CD1c-positive myeloid dendritic cell (primary cell): Measurements from ENCODE around the gene SCAI.
"Not testable (repeated sequence)": the region's sequence is repeated elsewhere in the genome, so short reads cannot be mapped to it uniquely, and the experiment has no call there.

Experiments
- DNase-seq: peaks from one replicate; pipeline ENCODE4 v3.0.0-alpha.2; 2016; ENCODE audit errors: extremely low spot score

SCAI gene

DNA sequence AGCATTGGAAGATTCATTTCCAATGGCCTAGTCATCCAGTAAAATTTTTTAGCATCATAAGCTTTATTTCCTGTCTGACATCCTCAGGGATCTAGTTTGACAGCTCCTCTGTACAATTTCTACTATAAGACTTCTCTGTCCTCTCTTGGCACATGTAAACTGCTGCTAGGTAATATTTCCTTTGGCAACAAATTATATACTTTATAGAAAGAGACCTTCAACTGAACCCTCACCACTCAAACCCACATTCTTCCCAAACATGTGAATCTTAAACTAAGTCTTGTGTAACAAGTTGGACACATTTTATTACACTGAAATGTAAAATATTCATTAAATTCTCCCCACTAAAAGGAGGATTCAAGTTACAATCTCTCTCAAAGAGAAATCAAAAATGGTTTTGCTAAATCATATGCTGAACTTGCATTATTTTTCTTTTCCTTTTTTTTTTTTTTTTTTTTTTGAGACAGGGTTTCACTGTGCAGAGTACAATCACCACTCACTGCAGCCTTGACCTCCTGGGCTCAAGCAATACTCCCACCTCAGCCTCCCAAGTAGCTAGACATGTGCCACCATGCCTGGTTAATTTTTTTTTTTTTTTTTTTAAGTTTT lies 36.9 kb downstream of the SCAI start:
- DNase-seq = no peak

DNA sequence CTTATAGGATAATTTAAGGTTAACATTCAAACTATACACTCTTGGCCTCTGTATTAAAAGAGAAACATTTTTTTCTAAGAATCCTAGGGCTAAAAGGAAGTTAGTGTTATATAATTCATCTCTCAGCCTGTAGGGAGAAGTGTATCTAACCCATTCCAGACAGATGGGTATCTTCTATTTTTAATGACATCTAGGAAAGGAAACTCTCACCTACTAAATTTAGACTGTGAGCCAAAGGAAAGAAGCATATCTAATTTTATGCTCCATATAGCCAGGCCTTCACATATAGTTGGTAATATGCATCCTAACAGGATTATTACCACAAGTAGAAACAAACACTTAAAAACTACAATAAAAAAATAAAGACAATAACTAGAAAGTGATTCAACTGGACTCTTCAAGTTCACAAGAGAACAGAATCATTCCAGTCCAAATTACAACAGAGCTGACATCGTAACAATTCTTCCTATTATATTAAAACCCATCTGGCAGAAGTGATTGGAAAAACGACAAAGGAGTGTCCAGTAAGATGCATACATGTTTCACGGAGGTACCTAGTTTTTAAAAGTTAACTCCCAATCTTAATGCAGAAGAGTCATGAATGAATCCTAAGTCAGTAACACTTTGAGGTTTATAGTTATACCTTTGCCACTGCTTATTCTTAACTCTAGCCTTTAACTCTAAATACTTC lies 39.4 kb downstream of the SCAI start:
- DNase-seq = no peak

DNA sequence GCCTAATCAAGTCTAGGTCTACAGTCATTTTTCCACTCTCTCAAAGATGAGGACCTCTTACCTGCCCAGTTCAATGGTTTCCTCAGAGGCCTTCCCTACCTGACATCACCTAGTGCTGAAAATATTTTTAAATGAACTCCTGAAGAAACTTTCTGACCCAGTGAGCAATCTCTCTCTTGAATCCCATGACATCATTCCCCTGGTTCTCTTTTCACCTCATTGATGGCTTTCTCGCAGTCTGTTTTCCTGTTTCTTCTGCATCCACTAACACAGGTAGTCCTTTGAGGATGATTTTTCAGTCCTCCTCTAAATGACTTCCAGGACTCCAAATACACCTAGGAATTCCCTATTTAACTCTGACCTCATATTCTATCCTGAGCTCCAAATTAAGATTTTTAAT lies 40.3 kb downstream of the SCAI start:
- DNase-seq = no peak

DNA sequence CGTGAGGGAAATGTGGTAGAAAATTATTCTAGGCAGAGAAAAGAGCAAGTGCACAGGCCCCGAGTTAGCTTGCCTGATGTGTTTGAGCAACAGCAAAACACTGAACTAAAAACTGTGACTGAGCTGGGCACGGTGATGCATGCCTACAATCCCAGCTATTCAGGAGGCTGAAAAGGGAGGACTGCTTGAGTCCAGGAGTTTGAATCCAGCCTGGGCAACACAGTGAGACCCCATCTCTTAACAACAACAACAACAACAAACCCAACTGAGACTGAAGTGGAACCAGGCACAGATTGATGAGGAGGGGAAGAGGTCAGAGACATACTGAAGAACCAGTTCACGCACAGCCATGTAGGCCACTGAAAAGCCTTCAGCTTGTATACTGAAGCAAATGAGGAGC lies 42.5 kb downstream of the SCAI start:
- no peak for DNase-seq

DNA sequence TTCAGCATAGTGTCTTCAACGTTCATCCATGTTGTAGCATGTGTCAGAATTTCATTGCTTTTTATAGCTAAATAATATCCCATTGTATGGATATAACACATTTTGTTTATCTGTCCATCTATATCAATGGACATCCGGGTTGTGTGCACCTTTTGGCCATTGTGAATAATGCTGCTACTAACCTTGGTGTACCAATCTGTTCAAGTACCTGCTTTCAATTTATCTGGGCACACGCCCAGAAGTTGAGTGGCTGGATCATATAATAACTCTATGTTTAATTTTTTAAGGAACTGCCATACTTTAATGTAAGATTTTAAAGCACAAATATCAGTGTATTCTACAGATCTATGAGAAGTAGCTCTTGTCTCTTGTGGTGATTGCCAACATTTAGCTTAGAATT lies 43.5 kb downstream of the SCAI start:
- no peak for DNase-seq

DNA sequence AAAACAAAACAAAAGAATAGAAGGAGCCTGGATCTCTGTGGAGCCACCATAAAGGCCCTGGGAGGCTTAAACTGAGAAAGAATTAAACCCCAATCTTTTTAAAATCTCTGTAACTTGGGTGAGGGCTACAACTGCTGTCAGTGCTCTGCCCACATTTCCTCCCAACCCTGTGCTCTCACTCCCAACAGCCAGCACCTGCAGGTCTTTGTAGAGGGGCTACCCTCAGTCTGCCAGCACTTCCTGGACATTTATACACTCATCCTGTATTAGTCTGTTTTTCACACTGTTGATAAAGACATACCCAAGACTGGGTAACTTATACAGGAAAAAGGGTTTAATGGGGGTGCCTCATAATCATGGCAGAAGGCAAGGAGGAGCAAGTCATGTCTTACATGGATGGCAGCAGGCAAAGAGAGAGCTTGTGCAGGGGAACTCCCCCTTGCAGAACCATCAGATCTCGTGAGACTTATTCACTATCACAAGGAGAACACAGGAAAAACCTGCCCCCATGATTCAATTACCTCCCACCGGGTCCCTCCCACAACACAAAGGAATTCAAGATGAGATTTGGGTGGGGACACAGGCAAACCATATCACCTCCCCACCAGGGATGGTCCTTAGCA lies 47.4 kb downstream of the SCAI start:
- no peak for DNase-seq

DNA sequence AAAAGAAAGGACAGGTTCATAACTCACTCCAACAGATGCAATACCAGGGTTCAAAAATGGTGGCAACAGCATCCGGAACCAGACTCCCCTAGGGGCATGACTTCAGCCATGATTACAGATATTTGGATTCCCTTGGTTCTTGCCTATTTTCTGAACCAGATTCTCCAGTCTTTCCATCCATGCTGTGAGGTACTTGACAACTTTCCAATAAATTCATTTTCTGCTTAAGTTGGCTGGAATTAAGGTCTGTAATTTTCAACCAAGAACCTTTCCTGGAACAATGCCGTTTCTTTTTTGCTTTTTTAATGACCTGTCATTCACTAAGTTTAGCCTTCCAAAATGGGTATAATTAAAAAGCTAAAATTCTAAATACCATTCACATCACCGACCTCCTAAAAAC lies 52.2 kb downstream of the SCAI start:
- no peak for DNase-seq

DNA sequence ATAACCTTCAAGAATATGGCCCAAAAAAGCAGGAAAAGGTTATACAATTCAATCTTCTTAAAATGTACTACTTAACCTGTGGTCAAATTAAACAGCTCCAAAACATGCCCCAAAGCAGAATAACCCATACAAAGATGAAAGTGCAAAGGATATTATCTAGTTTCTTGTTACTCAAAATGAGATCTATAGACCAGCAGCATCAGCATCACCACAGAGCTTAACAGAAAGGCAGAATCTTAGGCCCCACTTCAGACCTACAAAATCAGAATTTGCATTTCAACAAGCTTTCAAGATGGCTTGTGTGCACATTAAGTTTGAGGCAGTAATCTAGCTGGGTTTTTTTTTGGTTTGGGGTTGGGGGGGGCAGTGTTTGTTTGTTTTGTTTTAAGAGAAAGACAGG lies 54.0 kb downstream of the SCAI start:
- DNase-seq = no peak

DNA sequence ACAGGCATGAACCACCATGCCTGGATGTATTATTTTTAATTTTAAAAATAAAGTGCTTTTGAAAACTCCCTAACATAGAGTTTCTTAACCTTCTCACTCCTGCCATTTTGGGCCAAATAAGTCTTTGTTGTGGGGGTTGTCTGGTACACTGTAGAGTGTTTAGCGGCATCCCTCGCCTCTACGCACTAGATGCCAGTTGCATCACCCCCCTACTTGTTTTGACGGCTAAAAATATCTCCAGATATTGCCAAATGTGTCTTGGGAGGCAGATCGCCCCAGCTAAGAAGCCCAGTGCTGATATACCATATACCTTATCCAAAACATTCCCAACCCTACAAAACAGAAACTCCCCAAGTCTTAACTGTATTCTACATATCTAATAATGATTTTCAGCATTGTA lies 54.6 kb downstream of the SCAI start:
- no peak for DNase-seq

DNA sequence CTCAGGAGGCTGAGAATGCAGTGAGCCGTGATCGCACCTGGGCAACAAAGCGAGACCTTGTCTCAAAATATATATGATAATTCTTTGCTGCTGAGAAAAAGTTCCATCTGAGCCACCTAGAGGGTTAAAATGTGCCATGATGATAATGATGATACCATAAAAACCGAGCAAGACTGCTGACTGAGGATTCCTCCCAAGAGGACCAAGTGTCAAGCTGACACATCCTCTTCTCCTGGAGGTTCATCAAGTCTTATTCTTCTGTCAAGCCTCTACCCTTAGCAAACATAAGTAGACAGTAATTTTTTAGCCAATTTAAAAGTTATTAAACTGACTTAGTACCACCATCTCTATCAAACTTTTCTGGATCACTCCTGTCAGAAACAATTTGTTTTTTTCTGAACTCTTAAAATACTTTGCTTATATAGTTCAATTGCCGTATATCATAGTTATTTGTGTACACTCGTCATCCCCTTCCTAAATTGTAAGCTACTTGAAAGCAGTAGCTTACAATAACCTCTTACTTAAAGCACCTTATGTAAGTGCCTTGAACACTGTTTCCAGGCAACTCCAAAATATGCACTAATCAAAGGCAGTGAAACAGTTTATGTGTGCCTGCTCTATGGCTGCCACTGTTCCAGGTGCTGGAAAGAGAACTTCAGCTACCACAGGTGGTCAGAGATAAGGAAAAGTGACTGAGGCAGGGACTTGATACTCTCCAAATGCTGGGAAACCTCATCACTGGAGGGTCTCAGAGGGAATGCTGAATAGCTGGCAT lies 57.4 kb downstream of the SCAI start:
- DNase-seq = no peak

DNA sequence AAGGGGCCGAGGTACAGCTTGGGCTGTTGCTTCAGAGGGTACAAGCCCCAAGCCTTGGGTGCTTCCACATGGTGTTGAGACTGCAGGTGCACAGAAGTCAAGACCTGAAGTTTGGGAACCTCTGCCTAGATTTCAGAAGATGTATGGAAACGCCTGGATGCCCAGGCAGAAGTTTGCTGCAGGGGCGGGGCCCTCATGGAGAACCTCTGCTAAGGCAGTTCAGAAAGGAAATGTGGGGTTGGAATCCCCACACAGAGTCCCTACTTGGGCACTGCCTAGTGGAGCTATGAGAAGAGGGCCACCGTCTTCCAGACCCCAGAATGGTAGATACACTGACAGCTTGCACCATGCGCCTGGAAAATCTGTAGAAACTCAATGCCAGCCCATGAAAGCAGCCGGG lies 61.1 kb downstream of the SCAI start:
- not testable (repeated sequence) for DNase-seq

DNA sequence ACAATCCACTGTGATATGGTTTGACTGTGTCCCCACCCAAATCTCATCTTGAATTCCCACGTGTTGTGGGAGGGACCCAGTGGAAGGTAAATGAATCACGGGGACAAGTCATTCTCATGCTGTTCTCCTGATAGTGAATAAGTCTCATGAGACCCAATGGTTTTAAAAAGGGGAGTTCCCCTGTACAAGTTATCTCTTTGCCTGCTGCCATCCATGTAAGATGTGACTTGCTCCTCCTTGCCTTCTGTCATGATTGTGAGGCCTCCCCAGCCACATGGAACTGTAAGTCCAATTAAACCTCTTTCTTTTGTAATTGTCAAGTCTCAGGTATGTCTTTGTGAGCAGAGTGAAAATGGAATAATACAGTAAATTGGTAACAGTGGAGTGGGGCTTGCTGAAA lies 62.5 kb downstream of the SCAI start:
- not testable (repeated sequence) for DNase-seq

DNA sequence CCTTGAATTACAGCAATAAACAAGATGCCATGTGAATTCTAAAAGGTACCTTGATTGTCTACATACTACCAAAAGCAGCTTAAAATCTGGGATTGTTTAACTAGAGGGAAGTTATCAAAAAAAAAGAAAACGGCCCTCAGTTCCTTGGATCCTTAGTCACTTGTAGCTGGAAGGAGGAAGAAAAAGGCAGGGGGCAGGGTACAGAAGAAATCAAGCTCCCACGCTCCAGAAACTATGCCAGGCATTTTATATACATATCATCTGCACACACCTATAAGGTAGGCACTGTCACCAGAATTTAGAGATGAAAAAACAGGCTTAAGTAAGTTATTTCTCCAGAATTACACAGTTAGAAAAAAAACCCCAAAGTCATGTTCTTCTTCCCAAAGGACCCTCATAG lies 63.4 kb downstream of the SCAI start:
- no peak for DNase-seq

DNA sequence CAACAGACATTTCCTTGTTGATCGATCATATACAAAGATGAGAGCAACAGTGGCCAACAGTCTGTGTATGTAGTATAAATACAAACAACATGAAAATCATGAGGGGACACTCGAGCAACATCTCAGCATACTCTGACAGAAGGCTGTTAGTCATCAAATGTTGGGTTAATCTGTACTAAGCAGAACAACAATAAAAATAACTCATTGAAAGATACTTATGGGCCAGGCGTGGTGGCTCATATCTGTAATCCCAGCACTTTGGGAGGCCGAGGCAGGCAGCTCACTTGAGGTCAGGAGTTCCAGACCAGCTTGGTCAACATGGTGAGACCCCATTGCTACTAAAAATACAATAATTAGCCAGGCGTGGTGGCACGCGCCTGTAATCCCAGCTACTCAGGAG lies 67.3 kb downstream of the SCAI start:
- no peak for DNase-seq

DNA sequence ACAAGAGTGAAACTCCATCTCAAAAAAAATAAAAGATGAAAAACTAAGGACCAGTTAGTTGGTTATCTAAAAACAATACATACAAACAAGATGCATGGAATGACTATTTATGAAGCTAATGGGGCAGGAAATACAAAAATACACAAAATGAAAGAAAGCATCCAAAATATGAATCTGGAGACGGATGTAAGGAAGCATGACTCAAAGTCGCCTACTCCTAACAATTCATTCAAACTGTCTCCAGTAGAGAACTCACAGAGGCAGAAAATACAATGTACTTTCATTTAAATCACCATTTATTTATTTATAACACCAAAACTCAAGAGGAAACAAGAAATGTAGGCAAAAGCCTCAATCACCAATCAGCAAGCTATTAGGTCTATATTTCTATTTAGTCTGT lies 68.4 kb downstream of the SCAI start:
- DNase-seq = no peak

DNA sequence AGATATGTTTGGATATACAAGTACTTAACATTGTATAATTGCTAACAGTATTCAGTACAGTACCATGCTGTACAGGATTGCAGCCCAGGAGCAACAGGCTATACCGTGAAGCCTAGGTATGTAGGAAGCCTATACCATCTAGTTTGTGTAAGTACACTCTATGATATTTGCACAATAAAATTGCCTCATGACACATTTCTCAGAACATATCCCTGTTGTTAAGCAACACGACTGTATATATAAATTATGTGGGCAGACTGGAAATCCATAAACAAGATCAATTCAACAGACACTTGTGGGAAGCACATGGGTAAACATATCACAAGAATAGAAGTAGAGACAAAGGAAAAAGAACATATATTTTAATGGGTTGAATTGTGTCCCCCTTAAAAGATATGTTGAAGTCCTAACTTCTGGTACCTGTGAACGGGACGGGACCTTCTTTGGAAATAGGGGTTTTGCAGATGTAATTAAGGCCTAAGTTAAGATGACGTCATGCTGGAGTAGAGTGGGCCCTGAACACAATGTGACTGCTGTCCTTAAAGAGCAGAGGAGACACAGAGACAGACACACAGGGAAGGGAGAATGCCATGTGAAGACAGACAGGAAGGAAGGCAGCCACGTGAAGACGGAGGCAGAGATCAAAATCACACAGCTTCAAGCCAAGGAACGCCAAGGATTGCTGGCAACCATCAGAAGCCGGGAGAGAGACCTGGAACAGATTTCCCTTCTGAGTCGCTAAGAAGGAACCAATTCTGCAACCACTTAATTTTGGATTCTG lies 76.3 kb downstream of the SCAI start:
- no peak for DNase-seq

DNA sequence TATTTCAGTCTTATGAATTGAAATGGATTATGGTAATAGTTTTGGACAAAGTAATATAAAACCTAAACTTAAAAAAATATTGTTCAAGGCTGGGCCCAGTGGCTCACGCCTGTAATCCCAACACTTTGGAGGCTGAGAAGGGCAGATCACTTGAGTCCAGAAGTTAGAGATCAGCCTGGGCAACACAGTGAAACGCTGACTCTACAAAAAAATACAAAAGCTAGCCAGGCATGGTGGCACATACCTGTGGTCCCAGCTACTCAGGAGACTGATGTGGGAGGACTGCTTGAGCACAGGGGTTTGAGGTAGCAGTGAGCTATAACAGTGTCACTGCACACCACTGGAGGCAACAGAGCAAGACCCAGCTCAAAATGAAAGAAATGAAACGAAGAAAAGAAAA lies 81.9 kb downstream of the SCAI start:
- DNase-seq = no peak

DNA sequence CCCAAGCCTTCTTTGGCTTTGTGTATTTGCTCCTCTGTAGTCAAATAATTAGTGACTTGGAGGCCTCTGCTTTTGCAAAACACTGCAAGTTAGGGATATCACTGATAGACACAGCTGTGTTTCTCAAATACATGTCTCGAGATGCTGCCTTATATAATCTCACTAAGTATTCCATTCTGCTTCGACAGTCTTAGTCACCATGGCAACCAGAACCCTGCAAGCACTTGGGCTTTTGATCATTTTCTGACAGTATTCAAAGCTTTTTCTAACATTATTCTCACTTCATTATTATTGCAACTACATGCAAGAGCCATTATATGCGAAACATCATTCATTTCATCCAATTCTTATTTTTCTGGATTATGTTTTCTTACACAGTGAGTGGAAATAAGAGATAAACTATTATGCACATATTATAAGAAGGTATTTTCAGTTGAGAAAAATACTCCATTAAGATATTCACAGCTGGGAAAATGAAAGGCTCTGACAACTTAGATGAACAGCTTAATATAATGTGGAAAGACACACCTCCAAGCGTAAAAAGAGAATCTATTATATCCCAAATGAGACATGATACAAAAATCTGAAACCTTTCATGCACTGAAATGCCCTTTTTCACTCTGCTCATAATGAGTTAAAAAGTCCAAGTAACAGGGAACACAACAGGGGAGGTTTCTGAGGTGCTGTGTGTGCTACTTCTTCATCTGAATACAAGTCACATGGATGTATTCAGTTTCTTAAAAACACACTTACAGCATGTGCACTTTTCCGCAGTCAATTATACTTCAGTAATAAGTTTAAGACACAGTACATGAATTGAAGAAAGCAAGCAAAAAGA lies 93.9 kb downstream of the SCAI start:
- no peak for DNase-seq

DNA sequence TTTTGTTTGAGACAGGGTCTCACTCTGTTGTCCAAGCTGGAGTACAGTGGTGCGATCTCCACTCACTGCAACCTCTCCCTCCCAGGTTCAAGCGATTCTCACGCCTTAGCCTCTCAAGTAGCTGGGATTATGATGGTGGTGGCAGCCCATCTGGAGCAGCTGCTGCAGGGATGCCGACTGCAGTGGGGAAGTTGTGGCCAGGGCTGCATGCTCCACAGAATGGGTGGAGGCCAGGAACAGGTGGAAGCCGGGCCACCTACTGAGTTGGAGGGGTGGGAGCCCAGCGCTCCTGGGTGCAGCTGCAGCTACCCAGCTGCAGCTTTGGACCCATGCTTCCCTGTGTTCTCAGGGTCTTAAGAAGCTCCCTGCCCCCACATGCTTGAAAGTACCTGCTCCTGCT lies 99.7 kb downstream of the SCAI start:
- DNase-seq = no peak

DNA sequence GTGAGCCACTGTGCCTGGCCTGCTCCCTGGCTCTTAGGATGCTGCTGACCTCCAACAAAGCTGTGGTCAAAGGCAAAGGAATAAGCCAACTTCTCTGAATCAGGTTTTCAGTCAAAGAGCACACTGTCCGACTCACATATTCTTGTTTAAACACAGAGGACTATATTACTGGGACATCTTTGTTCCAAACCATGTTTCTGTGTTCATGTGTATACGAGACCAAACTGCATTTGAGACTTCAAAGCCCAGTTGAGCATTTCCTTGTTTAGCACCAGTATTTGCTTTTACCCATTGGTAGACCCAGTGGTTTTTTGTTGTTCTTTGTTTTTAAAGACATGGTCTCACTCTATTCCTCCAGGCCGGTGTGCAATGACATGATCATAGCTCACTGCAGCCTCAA lies 100.2 kb downstream of the SCAI start:
- DNase-seq = no peak

DNA sequence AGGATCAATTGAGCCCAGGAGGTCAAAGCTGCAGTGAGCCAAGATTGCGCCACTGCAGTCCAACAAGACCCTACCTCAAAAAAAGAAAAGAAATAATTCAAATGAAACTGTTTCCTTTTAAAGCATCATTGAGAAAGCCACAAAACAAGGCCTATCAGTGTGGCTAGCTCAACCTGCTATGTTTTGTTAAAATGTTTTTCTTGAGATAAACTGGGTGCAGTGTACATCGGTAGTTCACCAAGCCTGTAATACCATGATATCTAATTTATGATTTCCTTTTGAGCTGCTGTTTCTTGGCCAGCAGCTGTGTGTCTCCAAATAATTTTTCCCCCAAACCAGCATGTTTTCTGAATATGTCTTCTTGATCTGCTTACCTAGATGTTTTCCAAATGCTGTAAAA lies 105.2 kb downstream of the SCAI start:
- DNase-seq = no peak
